Measurements from ENCODE around the gene LIMS2.

- TF ChIP-seq CTCF (IDR thresholded peaks at IDR 0.05) (no peak), POLR2A (IDR thresholded peaks at IDR 0.05; ENCODE audit: low read length) (no peak), RFX5 (IDR thresholded peaks at IDR 0.05) (no peak), FOSL2 (IDR thresholded peaks at IDR 0.05) (no peak), FOSL2 (CRISPR knock-in tag; IDR thresholded peaks at IDR 0.05) (no peak), CEBPB (IDR thresholded peaks at IDR 0.05) (no peak), BHLHE40 (IDR thresholded peaks at IDR 0.05; ENCODE audit: low read depth, low read length) (no peak), RNF2 (IDR thresholded peaks at IDR 0.05; ENCODE audit: borderline replicate concordance, low read depth) (no peak), KDM1A (IDR thresholded peaks at IDR 0.05; ENCODE audit: low read depth) (no peak), ZNF302 (CRISPR knock-in tag; IDR thresholded peaks at IDR 0.05) (no peak), RAD21 (conservative IDR thresholded peaks at IDR 0.05 in 1 of 2, IDR thresholded peaks at IDR 0.05 in 1 of 2) (no peak), ZFP36 (IDR thresholded peaks at IDR 0.05; ENCODE audit: borderline replicate concordance, partially characterized antibody) (no peak)
- TF ChIP-seq, protein P1, sequence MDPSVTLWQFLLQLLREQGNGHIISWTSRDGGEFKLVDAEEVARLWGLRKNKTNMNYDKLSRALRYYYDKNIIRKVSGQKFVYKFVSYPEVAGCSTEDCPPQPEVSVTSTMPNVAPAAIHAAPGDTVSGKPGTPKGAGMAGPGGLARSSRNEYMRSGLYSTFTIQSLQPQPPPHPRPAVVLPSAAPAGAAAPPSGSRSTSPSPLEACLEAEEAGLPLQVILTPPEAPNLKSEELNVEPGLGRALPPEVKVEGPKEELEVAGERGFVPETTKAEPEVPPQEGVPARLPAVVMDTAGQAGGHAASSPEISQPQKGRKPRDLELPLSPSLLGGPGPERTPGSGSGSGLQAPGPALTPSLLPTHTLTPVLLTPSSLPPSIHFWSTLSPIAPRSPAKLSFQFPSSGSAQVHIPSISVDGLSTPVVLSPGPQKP (IDR thresholded peaks at IDR 0.05; ENCODE audit: low read depth, low read length): no peak
- TF ChIP-seq, protein P2, sequence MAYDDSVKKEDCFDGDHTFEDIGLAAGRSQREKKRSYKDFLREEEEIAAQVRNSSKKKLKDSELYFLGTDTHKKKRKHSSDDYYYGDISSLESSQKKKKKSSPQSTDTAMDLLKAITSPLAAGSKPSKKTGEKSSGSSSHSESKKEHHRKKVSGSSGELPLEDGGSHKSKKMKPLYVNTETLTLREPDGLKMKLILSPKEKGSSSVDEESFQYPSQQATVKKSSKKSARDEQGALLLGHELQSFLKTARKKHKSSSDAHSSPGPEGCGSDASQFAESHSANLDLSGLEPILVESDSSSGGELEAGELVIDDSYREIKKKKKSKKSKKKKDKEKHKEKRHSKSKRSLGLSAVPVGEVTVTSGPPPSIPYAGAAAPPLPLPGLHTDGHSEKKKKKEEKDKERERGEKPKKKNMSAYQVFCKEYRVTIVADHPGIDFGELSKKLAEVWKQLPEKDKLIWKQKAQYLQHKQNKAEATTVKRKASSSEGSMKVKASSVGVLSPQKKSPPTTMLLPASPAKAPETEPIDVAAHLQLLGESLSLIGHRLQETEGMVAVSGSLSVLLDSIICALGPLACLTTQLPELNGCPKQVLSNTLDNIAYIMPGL (CRISPR knock-in tag; IDR thresholded peaks at IDR 0.05; ENCODE audit: borderline replicate concordance): no peak
Observed at GRCh38 chr2:127606625-127607398, 68.5 kb downstream of the LIMS2 start.
